ENCODE results near the gene CEP89.

DNA sequence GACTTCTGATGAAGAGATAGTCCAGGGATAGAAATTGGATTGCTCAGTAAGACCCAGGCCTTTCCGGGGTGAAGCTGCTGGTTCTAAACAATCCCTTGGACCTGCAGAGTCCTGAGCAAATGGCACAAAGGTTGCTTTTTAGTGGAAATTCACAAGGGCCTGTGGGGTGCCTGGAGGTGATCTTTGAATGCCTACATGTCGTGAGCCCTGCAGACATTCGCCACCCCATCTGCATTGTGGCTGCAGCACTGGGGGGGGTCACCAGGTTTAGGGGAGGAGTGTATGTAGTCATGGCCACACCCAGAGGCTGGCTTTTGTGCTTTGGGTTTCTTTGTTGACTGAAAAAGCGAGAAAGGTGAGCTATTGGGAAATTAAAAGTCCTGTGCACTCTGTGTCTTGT is 143.6 kb downstream of the CEP89 start:
- no peak for TF ChIP-seq CTCF (IDR thresholded peaks at IDR 0.05; ENCODE audit: low read length)
- no peak for TF ChIP-seq EZH2phosphoT487 (IDR thresholded peaks at IDR 0.05; ENCODE audit: low read length)
